ENCODE measurements around the gene CYP4Z1.
"Not testable (repeated sequence)": the region's sequence is repeated elsewhere in the genome, so short reads cannot be mapped to it uniquely, and the experiment has no call there.

DNA sequence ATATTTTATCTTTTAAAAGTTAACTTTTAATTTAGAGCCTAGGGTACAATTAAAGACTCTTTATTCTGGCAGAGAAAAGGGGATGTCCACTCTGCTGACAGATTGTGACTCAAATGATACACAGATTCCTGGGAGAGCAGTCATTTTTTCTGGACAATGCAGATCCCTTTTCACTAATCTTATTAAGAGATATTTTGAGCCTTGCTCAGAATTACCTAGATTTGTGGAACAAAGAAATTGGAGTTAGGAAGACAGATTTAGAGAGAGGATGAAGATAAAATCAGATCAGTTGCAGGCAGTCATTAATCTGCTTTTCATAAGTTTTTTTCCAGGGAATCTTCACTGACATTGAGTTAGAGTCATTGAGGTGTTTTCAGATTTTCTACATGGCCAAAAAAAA lies 42.5 kb downstream of the CYP4Z1 start:
- not testable (repeated sequence) for TF ChIP-seq POLR2AphosphoS5 (IDR thresholded peaks at IDR 0.05; ENCODE audit: insufficient read depth, low read depth, low read length); MYC (IDR thresholded peaks at IDR 0.05; ENCODE audit: low read depth, low read length); EZH2 (IDR thresholded peaks at IDR 0.05; ENCODE audit: borderline replicate concordance, low read depth, low read length, severe bottlenecking); POLR2A (IDR thresholded peaks at IDR 0.05; ENCODE audit: low read depth, low read length); FOS (IDR thresholded peaks at IDR 0.05; ENCODE audit: borderline replicate concordance, insufficient read depth, low read length); MAX (IDR thresholded peaks at IDR 0.05; ENCODE audit: insufficient read depth, insufficient read length)
- TF ChIP-seq, protein P1, sequence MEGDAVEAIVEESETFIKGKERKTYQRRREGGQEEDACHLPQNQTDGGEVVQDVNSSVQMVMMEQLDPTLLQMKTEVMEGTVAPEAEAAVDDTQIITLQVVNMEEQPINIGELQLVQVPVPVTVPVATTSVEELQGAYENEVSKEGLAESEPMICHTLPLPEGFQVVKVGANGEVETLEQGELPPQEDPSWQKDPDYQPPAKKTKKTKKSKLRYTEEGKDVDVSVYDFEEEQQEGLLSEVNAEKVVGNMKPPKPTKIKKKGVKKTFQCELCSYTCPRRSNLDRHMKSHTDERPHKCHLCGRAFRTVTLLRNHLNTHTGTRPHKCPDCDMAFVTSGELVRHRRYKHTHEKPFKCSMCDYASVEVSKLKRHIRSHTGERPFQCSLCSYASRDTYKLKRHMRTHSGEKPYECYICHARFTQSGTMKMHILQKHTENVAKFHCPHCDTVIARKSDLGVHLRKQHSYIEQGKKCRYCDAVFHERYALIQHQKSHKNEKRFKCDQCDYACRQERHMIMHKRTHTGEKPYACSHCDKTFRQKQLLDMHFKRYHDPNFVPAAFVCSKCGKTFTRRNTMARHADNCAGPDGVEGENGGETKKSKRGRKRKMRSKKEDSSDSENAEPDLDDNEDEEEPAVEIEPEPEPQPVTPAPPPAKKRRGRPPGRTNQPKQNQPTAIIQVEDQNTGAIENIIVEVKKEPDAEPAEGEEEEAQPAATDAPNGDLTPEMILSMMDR (IDR thresholded peaks at IDR 0.05; ENCODE audit: extremely low read depth in 1 of 2, insufficient read depth in 1 of 2, low read depth in 1 of 2, low read length in 2 of 2): not testable (repeated sequence)
